H1 (cell line): ENCODE data around the gene CUX1. TPM values are rescaled to one million over a fixed set of nuclear protein-coding genes. Genes with fewer than 3 reads are reported as not detected.

Experiments used
- CTCF ChIA-PET: fragments of 300-600 bp; sonication (Branson Sonifier 250); formaldehyde crosslinking; loops from one replicate; lab custom pipeline; 2021; ENCODE audit not compliant: partially characterized antibody; lab: Charles Lee
- POLR2A ChIA-PET: fragments of 300-600 bp; sonication (Branson Sonifier 250); formaldehyde crosslinking; loops from one replicate; lab custom pipeline; 2021; ENCODE audit warnings: inconsistent platforms; ENCODE audit not compliant: partially characterized antibody; lab: Charles Lee
- DNase-seq, 2 experiments: peaks; one replicate each; pipeline versions ENCODE4 v3.0.0 to v3.0.0-alpha.2; 2010 to 2022; ENCODE audit warnings: low spot score in 2 of 2, low read depth in 1 of 2, mixed read lengths in 1 of 2
- FAIRE-seq: peaks from 2 replicates; lab custom pipeline; 2011; peaks lifted over from hg19 to GRCh38; lab: Jason Lieb, UNC
- H2AFZ ChIP-seq: 2 replicates; pipeline ENCODE4 v1.8.1; 2012; ENCODE audit warnings: low read length, inconsistent platforms
- H2AK5ac ChIP-seq: 2 replicates; pipeline ENCODE4 v1.6.1; 2013; ENCODE audit warnings: low read depth, low read length
- H2BK120ac ChIP-seq: replicated peaks from 2 replicates; pipeline ENCODE3; 2013; ENCODE audit warnings: low read depth, low read length, inconsistent platforms
- H2BK12ac ChIP-seq: 2 replicates; pipeline ENCODE4 v1.6.1; 2013; ENCODE audit warnings: low read depth, low read length
- H2BK15ac ChIP-seq: 2 replicates; pipeline ENCODE4 v1.6.1; 2013; ENCODE audit warnings: low read length
- H2BK20ac ChIP-seq: 2 replicates; pipeline ENCODE4 v1.6.1; 2013; ENCODE audit warnings: low read length
- H2BK5ac ChIP-seq: 2 replicates; pipeline ENCODE4 v1.6.1; 2013; ENCODE audit warnings: low read depth, low read length
- H3K14ac ChIP-seq: 2 replicates; pipeline ENCODE4 v1.6.1; 2013; ENCODE audit warnings: inconsistent platforms; ENCODE audit not compliant: insufficient read length
- H3K18ac ChIP-seq: 2 replicates; pipeline ENCODE4 v1.6.1; 2013; ENCODE audit warnings: low read length; ENCODE audit errors: extremely low read depth
- H3K23ac ChIP-seq: 2 replicates; pipeline ENCODE4 v1.6.1; 2013; ENCODE audit warnings: inconsistent platforms; ENCODE audit not compliant: insufficient read length
- H3K23me2 ChIP-seq: 2 replicates; pipeline ENCODE4 v1.6.1; 2013; ENCODE audit warnings: low read depth, low read length
- H3K27ac ChIP-seq: 2 replicates; pipeline ENCODE4 v1.6.1; 2011; ENCODE audit warnings: low read depth, low read length, inconsistent platforms
- H3K27me3 ChIP-seq, 4 experiments: replicated peaks in 1 of 4; 1 replicate in 1 of 4; 2 replicates in 3 of 4; pipeline versions ENCODE4 v1.6.1 to v1.8.1; 2011 to 2013; ENCODE audit warnings: low read length in 3 of 4, mild to moderate bottlenecking in 3 of 4, inconsistent platforms in 2 of 4, mixed read lengths in 2 of 4, moderate library complexity in 1 of 4; ENCODE audit not compliant: control insufficient read depth in 3 of 4, insufficient read depth in 3 of 4; ENCODE audit errors: extremely low read depth in 1 of 4
- H3K36me3 ChIP-seq, 4 experiments: 2 replicates each; pipeline versions ENCODE4 v1.6.1 to v1.8.1; 2011 to 2013; ENCODE audit warnings: mild to moderate bottlenecking in 4 of 4, low read length in 3 of 4, moderate library complexity in 2 of 4, control low read depth in 1 of 4, inconsistent platforms in 1 of 4; ENCODE audit not compliant: insufficient read depth in 4 of 4, control insufficient read depth in 2 of 4
- H3K4ac ChIP-seq: replicated peaks from 2 replicates; pipeline ENCODE3; 2013; ENCODE audit warnings: low read length, low read depth, mixed read lengths, inconsistent platforms; ENCODE audit not compliant: insufficient read length
- H3K4me1 ChIP-seq, 4 experiments: replicated peaks in 1 of 4; 1 replicate in 1 of 4; 2 replicates in 3 of 4; pipeline versions ENCODE4 v1.6.1 to v1.8.1; 2011 to 2013; ENCODE audit warnings: low read length in 3 of 4, inconsistent platforms in 2 of 4, mixed read lengths in 1 of 4; ENCODE audit not compliant: insufficient read depth in 4 of 4, control insufficient read depth in 3 of 4
- H3K4me2 ChIP-seq, 2 experiments: 2 replicates each; pipeline versions ENCODE4 v1.6.1 to v1.8.1; 2011 to 2013; ENCODE audit warnings: low read depth in 2 of 2, low read length in 2 of 2, control low read depth in 1 of 2, inconsistent platforms in 1 of 2, mild to moderate bottlenecking in 1 of 2; ENCODE audit not compliant: insufficient read depth in 1 of 2
- H3K4me3 ChIP-seq, 4 experiments: fragments of 200-600, 300-600 bp in 1 of 4; sonication (generic), shearing (Covaris generic), sonication (Bioruptor Twin) in 1 of 4; 2 replicates each; pipeline versions ENCODE4 v1.5.1 to v1.8.1; 2011 to 2016; ENCODE audit warnings: low read length in 4 of 4, low read depth in 3 of 4, control low read depth in 2 of 4, inconsistent platforms in 2 of 4, mild to moderate bottlenecking in 2 of 4, mixed read lengths in 1 of 4, moderate library complexity in 1 of 4; ENCODE audit not compliant: insufficient read depth in 2 of 4; ENCODE audit errors: extremely low read depth in 1 of 4
- H3K56ac ChIP-seq: replicated peaks from 2 replicates; pipeline ENCODE3; 2013; ENCODE audit warnings: low read depth, mild to moderate bottlenecking, mixed read lengths, low read length, inconsistent platforms; ENCODE audit not compliant: insufficient read length
- H3K79me1 ChIP-seq: 2 replicates; pipeline ENCODE4 v1.6.1; 2013; ENCODE audit warnings: low read depth, low read length, control low read depth
- H3K79me2 ChIP-seq, 2 experiments: 2 replicates each; pipeline versions ENCODE4 v1.6.1 to v1.8.1; 2012 to 2013; ENCODE audit warnings: low read length in 2 of 2, mild to moderate bottlenecking in 2 of 2, inconsistent platforms in 1 of 2; ENCODE audit not compliant: insufficient read depth in 2 of 2, control insufficient read depth in 1 of 2
- H3K9ac ChIP-seq, 4 experiments: replicated peaks in 1 of 4; 1 replicate in 1 of 4; 2 replicates in 3 of 4; pipeline versions ENCODE4 v1.6.1 to v1.8.1; 2011 to 2013; ENCODE audit warnings: low read depth in 3 of 4, low read length in 3 of 4, control low read depth in 2 of 4, mild to moderate bottlenecking in 2 of 4, moderate library complexity in 2 of 4, inconsistent platforms in 1 of 4; ENCODE audit errors: extremely low read depth in 1 of 4
- H3K9me3 ChIP-seq, 2 experiments: 2 replicates each; pipeline versions ENCODE4 v1.6.1 to v1.8.1; 2012 to 2013; ENCODE audit warnings: mild to moderate bottlenecking in 2 of 2, moderate library complexity in 2 of 2, control low read depth in 1 of 2, inconsistent platforms in 1 of 2, low read depth in 1 of 2, low read length in 1 of 2, mixed read lengths in 1 of 2; ENCODE audit not compliant: insufficient read depth in 2 of 2
- H4K20me1 ChIP-seq, 2 experiments: replicated peaks in 1 of 2; 2 replicates each; pipeline versions ENCODE3 to v1.8.1; 2011 to 2013; ENCODE audit warnings: inconsistent platforms in 2 of 2, low read length in 2 of 2, mild to moderate bottlenecking in 1 of 2; ENCODE audit not compliant: insufficient read depth in 2 of 2, control insufficient read depth in 1 of 2
- H4K5ac ChIP-seq: 2 replicates; pipeline ENCODE4 v1.6.1; 2013; ENCODE audit warnings: low read length, low read depth, mixed read lengths, inconsistent platforms; ENCODE audit not compliant: insufficient read length
- H4K8ac ChIP-seq: 2 replicates; pipeline ENCODE4 v1.8.0; 2013; ENCODE audit warnings: mild to moderate bottlenecking, moderate library complexity, low read length, inconsistent platforms; ENCODE audit not compliant: insufficient read depth; ENCODE audit errors: extremely low read depth
- H4K91ac ChIP-seq: replicated peaks from 2 replicates; pipeline ENCODE3; 2013; ENCODE audit warnings: low read length, mixed read lengths, inconsistent platforms; ENCODE audit not compliant: insufficient read length
- CBX8 ChIP-seq: fragments of 300-800, 300-1000 bp; sonication (generic); IDR thresholded peaks from 2 replicates; pipeline ENCODE4 v1.7.1; 2016; ENCODE audit warnings: low read depth, low read length, borderline replicate concordance
- CHD1 ChIP-seq: IDR thresholded peaks from 2 replicates; pipeline ENCODE4 v1.6.1; 2012; ENCODE audit warnings: low read depth, low read length, improper control_type of control experiment
- EP300 ChIP-seq, 2 experiments: IDR thresholded peaks; 1 replicate in 1 of 2; 2 replicates in 1 of 2; pipeline ENCODE4 v1.6.1; 2011 to 2012; ENCODE audit warnings: low read depth in 2 of 2, low read length in 2 of 2, mild to moderate bottlenecking in 2 of 2, borderline replicate concordance in 1 of 2, inconsistent platforms in 1 of 2, moderate library complexity in 1 of 2
- GABPA ChIP-seq: IDR thresholded peaks from 2 replicates; pipeline ENCODE4 v1.6.1; 2011; ENCODE audit warnings: mild to moderate bottlenecking, low read length, moderate library complexity, borderline replicate concordance; ENCODE audit not compliant: insufficient read depth
- HDAC2 ChIP-seq, 2 experiments: fragments of 300-600 bp in 1 of 2; sonication (generic) in 1 of 2; IDR thresholded peaks; 2 replicates each; pipeline ENCODE4 v1.6.1; 2011 to 2012; ENCODE audit warnings: low read depth in 2 of 2, low read length in 2 of 2, mild to moderate bottlenecking in 2 of 2, moderate library complexity in 2 of 2, borderline replicate concordance in 1 of 2, inconsistent platforms in 1 of 2
- HDAC6 ChIP-seq: IDR thresholded peaks from one replicate; pipeline ENCODE4 v1.7.1; 2012; ENCODE audit warnings: low read depth, mild to moderate bottlenecking, inconsistent platforms, low read length, moderate library complexity
- NRF1 ChIP-seq: IDR thresholded peaks from 2 replicates; pipeline ENCODE4 v1.6.1; 2011; ENCODE audit warnings: mild to moderate bottlenecking, low read depth, low read length, improper control_type of control experiment
- SAP30 ChIP-seq: fragments of 300-600 bp; sonication (generic); IDR thresholded peaks from 2 replicates; pipeline ENCODE4 v1.7.1; 2012; ENCODE audit warnings: low read length, moderate library complexity, mild to moderate bottlenecking, inconsistent platforms; ENCODE audit not compliant: insufficient read depth, insufficient replicate concordance
- SIN3A ChIP-seq, 2 experiments: IDR thresholded peaks in 1 of 2; conservative IDR thresholded peaks in 1 of 2; 2 replicates each; pipeline ENCODE4 v1.6.1; 2011 to 2012; ENCODE audit warnings: low read length in 2 of 2, improper control_type of control experiment in 1 of 2, low read depth in 1 of 2, mild to moderate bottlenecking in 1 of 2
- SIRT6 ChIP-seq: IDR thresholded peaks from one replicate; pipeline ENCODE4 v1.7.1; 2012; ENCODE audit warnings: low read length, inconsistent platforms
- TAF1 ChIP-seq: IDR thresholded peaks from 2 replicates; pipeline ENCODE4 v1.6.1; 2011; ENCODE audit warnings: mild to moderate bottlenecking, low read depth, low read length
- TBP ChIP-seq: IDR thresholded peaks from 2 replicates; pipeline ENCODE4 v1.6.1; 2011; ENCODE audit warnings: low read depth, low read length, improper control_type of control experiment
- TCF12 ChIP-seq: IDR thresholded peaks from 2 replicates; pipeline ENCODE4 v1.6.1; 2011; ENCODE audit warnings: low read depth, mild to moderate bottlenecking, low read length
- TEAD4 ChIP-seq: IDR thresholded peaks from 2 replicates; pipeline ENCODE4 v1.6.1; 2012; ENCODE audit warnings: low read depth, low read length, inconsistent platforms, mixed read lengths
- WGBS, 2 experiments: shearing (Covaris generic) in 1 of 2; methylation state at CpG; one replicate each; pipeline versions ENCODE4 v1.1.6 to v1.1.7; 2013 to 2015; ENCODE audit warnings: low lambda C conversion rate in 2 of 2, mixed read lengths in 2 of 2, inconsistent platforms in 1 of 2, low coverage in 1 of 2, missing lambda C conversion rate in 1 of 2; ENCODE audit not compliant: insufficient replicate concordance in 2 of 2, insufficient coverage in 1 of 2, insufficient read length in 1 of 2; ENCODE audit errors: extremely low coverage in 1 of 2, missing lambda C conversion rate in 1 of 2; 5-methylcytosine and 5-hydroxymethylcytosine counted together
- polyA plus RNA-seq, 7 experiments: library from polyadenylated mRNA; depleted of rRNA in 3 of 7; stranded (reverse) in 5 of 7; unstranded in 2 of 7; fragments of >200 nt in 5 of 7; fragments of 200-250 nt in 2 of 7; gene quantifications; 1 replicate in 5 of 7; 2 replicates in 1 of 7; 4 replicates in 1 of 7; pipeline versions ENCODE4 v1.2.1 to v1.2.3, GENCODE V29; 2011 to 2013; ENCODE audit warnings: missing spikeins in 2 of 7, mixed read lengths in 2 of 7
- total RNA-seq: library from RNA; stranded (reverse); fragmentation: NEBNext Ultra II Directional; extraction: Animal tissue kit (Norgen Biotek cat#: 25700); gene quantifications from 2 replicates; pipeline ENCODE4 v1.2.1, GENCODE V29; 2021

Gene CUX1
- total and polyA plus RNA-seq, 2 of the 8 experiments (the other 6 are each of a cell fraction or from before 2014, with no cell fraction given), result 21.6 to 65.9 TPM

DNA sequence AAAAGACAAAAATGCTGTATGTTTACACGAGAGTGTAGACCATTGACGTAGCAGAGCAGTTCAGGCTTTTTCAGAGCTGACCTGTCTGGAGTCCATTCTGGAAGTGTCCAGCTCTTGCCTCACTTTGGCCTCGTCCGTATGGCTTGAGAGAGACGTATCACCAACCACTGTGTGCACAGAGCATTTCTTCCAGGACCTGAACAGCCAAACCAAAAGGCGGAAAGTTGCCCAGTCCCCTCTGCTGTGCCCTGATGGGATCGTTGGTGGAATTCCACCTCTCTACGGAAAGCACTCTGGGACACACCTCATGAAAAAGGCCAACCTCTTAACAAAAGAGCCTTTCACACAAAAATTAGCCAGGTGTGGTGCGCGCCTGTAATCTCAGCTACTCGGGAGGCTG lies 284.5 kb downstream of the CUX1 start:
- WGBS, 2 experiments, result 97% methylated on average over 11 of the region's 11 CpGs; no CpG with 5 or more reads in 1 of the 2 experiments
- no peak for FAIRE-seq
- no peak for TF ChIP-seq GABPA
- TF ChIP-seq SIRT6, result no peak
- TF ChIP-seq SIN3A (conservative IDR thresholded peaks at IDR 0.05 in 1 of 2, IDR thresholded peaks at IDR 0.05 in 1 of 2; ENCODE audit: low read depth in 1 of 2, low read length in 2 of 2), result no peak
- TF ChIP-seq CHD1, result no peak
- no peak for TF ChIP-seq TAF1
- no peak for TF ChIP-seq CBX8
- TF ChIP-seq HDAC2 (IDR thresholded peaks at IDR 0.05; ENCODE audit: borderline replicate concordance in 1 of 2, low read depth in 2 of 2, low read length in 2 of 2), result no peak
- TF ChIP-seq HDAC6, result no peak
- TF ChIP-seq EP300 (IDR thresholded peaks at IDR 0.05; ENCODE audit: borderline replicate concordance in 1 of 2, low read depth in 2 of 2, low read length in 2 of 2), result no peak
- TF ChIP-seq TEAD4, result no peak
- TF ChIP-seq NRF1, result no peak
- no peak for TF ChIP-seq SAP30
- TF ChIP-seq TBP, result no peak
- no peak for TF ChIP-seq TCF12

More for the DNA sequence above, 284.5 kb downstream of the CUX1 start:
- Histone ChIP-seq H2BK120ac (no peak overlapping the region), H3K9me3 (no peaks in the 10 kb centered on the region), H3K23ac (no peak overlapping the region), H4K20me1 (peaks cover 0 to 3% of the 10 kb centered on the region in 2 experiments), H3K4me1 (no peaks in the 10 kb centered on the region; a peak in 1 of 7 replicates), H2AK5ac (no peak overlapping the region), H2BK12ac (no peak overlapping the region), H4K8ac (no peak overlapping the region), H3K18ac (no peak overlapping the region), H3K14ac (no peak overlapping the region), H3K36me3 (peaks cover 2 to 13% (median 10%) of the 10 kb centered on the region in 4 experiments; a peak in 6 of 8 replicates), H2BK5ac (no peak overlapping the region), H3K27ac (no peak overlapping the region), H3K79me1 (peaks cover 2% of the 10 kb centered on the region; the same call in 1 of the 2 replicates), H3K27me3 (no peaks in the 10 kb centered on the region), H2AFZ (no peak overlapping the region), H3K79me2 (no peaks in the 10 kb centered on the region), H2BK15ac (no peak overlapping the region), H3K9ac (no peak overlapping the region), H4K5ac (no peak overlapping the region), H3K4me3 (no peak overlapping the region), H4K91ac (no peak overlapping the region), H3K4me2 (no peak overlapping the region), H3K23me2 (no peaks in the 10 kb centered on the region; the same call in 1 of the 2 replicates), H3K4ac (no peak overlapping the region), H3K56ac (no peak overlapping the region), H2BK20ac (no peak overlapping the region)
- ChIA-PET CTCF (interaction anchor here (0.5 to 0.9 kb wide), 6 partner anchors 88 to 790 kb away, joined by 3 to 5 read pairs (median 3); no protein-coding TSS in a partner anchor), POLR2A (no interaction called here)
- DNase-seq, result peak in 1 of 2 experiments; percentile 38
